Mesodermal cell (in vitro differentiated cells): ENCODE results near the gene DAB2.

ENCODE experiments used
- H3K27ac ChIP-seq: 2 replicates; pipeline ENCODE4 v1.7.0; 2013; ENCODE audit warnings: mild to moderate bottlenecking, low read depth, low read length, moderate library complexity; ENCODE audit not compliant: severe bottlenecking
- H3K36me3 ChIP-seq: 2 replicates; pipeline ENCODE4 v1.7.1; 2013; ENCODE audit warnings: mild to moderate bottlenecking, low read length, moderate library complexity; ENCODE audit not compliant: control insufficient read depth, insufficient read depth
- H3K4me1 ChIP-seq: one replicate; pipeline ENCODE4 v1.7.1; 2013; ENCODE audit warnings: mild to moderate bottlenecking, low read length; ENCODE audit not compliant: insufficient read depth, control insufficient read depth, poor library complexity, severe bottlenecking
- H3K4me3 ChIP-seq: 2 replicates; pipeline ENCODE4 v1.7.0; 2013; ENCODE audit warnings: low read length, control low read depth, mild to moderate bottlenecking; ENCODE audit not compliant: insufficient read depth, poor library complexity, severe bottlenecking; ENCODE audit errors: extremely low read depth
- H3K9me3 ChIP-seq: 2 replicates; pipeline ENCODE4 v1.7.1; 2013; ENCODE audit warnings: mild to moderate bottlenecking, low read length, moderate library complexity; ENCODE audit not compliant: control insufficient read depth
- WGBS, 2 experiments: methylation state at CpG; one replicate each; pipeline ENCODE4 v1.1.5; 2013; ENCODE audit warnings: missing lambda C conversion rate in 2 of 2; ENCODE audit not compliant: insufficient coverage in 2 of 2; 5-methylcytosine and 5-hydroxymethylcytosine counted together

DAB2 gene

GRCh38 chr5:39364367-39364766 lies 60.4 kb downstream of the DAB2 start, which contains the start of gene C9:
Gene C9, minus strand, starts transcription at chr5:39364495. Its CDS starts 31 bp downstream, at chr5:39364464.
- 67 to 80% methylated on average over 3 to 6 of the region's 6 CpGs for WGBS, 2 experiments
- Histone ChIP-seq H3K9me3 (no peaks in the 10 kb centered on the region), H3K27ac (no peak within 1 kb of the TSS), H3K36me3 (no peaks in the 10 kb centered on the region), H3K4me1 (no peaks in the 10 kb centered on the region), H3K4me3 (no peak within 1 kb of the TSS)

GRCh38 chr5:39363217-39363616 lies 61.6 kb downstream of the DAB2 start:
- no peaks in the 10 kb centered on the region for H3K36me3 ChIP-seq
- no peak overlapping the region for H3K4me3 ChIP-seq
- WGBS, 2 experiments = 88 to 89% methylated on average over 2 to 3 of the region's 4 CpGs
- no peaks in the 10 kb centered on the region for H3K9me3 ChIP-seq
- H3K27ac ChIP-seq = no peak overlapping the region
- H3K4me1 ChIP-seq = no peaks in the 10 kb centered on the region

GRCh38 chr5:39362646-39363045 lies 62.1 kb downstream of the DAB2 start:
- no peaks in the 10 kb centered on the region for H3K9me3 ChIP-seq
- WGBS, 2 experiments = 80 to 100% methylated on average over 3 to 6 of the region's 8 CpGs
- no peak overlapping the region for H3K4me3 ChIP-seq
- H3K4me1 ChIP-seq = no peaks in the 10 kb centered on the region
- no peaks in the 10 kb centered on the region for H3K36me3 ChIP-seq
- H3K27ac ChIP-seq = no peak overlapping the region

GRCh38 chr5:39361306-39361705 lies 63.5 kb downstream of the DAB2 start:
- Histone ChIP-seq H3K4me1 (no peaks in the 10 kb centered on the region), H3K36me3 (no peaks in the 10 kb centered on the region), H3K27ac (no peak overlapping the region), H3K9me3 (no peaks in the 10 kb centered on the region), H3K4me3 (no peak overlapping the region)
- 93 to 94% methylated on average over 2 to 3 of the region's 4 CpGs for WGBS, 2 experiments

GRCh38 chr5:39360471-39361111 lies 64.2 kb downstream of the DAB2 start:
- H3K9me3 ChIP-seq = no peaks in the 10 kb centered on the region
- no peaks in the 10 kb centered on the region for H3K4me1 ChIP-seq
- 100% methylated on average over 3 of the region's 5 CpGs; no CpG with 5 or more reads in 1 of the 2 experiments for WGBS, 2 experiments

GRCh38 chr5:39356263-39356662 lies 68.5 kb downstream of the DAB2 start:
- H3K4me1 ChIP-seq = no peaks in the 10 kb centered on the region
- 96 to 100% methylated on average over 1 to 3 of the region's 3 CpGs for WGBS, 2 experiments
- no peak overlapping the region for H3K27ac ChIP-seq
- peaks cover 9% of the 10 kb centered on the region for H3K9me3 ChIP-seq
- no peaks in the 10 kb centered on the region for H3K36me3 ChIP-seq
- H3K4me3 ChIP-seq = no peak overlapping the region

More at GRCh38 chr5:39360471-39361111, 64.2 kb downstream of the DAB2 start:
- no peaks in the 10 kb centered on the region for H3K36me3 ChIP-seq
- H3K27ac ChIP-seq = no peak overlapping the region
- H3K4me3 ChIP-seq = no peak overlapping the region

GRCh38 chr5:39355324-39355723 lies 69.5 kb downstream of the DAB2 start:
- WGBS, 2 experiments = 50% methylated on average over 1 of the region's 3 CpGs; no CpG with 5 or more reads in 1 of the 2 experiments
- H3K9me3 ChIP-seq = peaks cover 12% of the 10 kb centered on the region
- H3K4me1 ChIP-seq = no peaks in the 10 kb centered on the region
- no peak overlapping the region for H3K27ac ChIP-seq
- H3K36me3 ChIP-seq = no peaks in the 10 kb centered on the region
- no peak overlapping the region for H3K4me3 ChIP-seq

GRCh38 chr5:39353717-39354399 lies 70.9 kb downstream of the DAB2 start:
- peaks cover 12% of the 10 kb centered on the region for H3K9me3 ChIP-seq
- WGBS, 2 experiments = 63 to 86% methylated on average over 1 of the region's 1 CpG
- no peak overlapping the region for H3K4me3 ChIP-seq
- H3K4me1 ChIP-seq = no peaks in the 10 kb centered on the region
- no peak overlapping the region for H3K27ac ChIP-seq
- H3K36me3 ChIP-seq = no peaks in the 10 kb centered on the region

- H3K36me3 ChIP-seq = no peaks in the 10 kb centered on the region
- WGBS, 2 experiments = 100% methylated on average over 1 of the region's 1 CpG; no CpG with 5 or more reads in 1 of the 2 experiments
- no peak overlapping the region for H3K27ac ChIP-seq
- no peaks in the 10 kb centered on the region for H3K4me1 ChIP-seq
- no peak overlapping the region for H3K4me3 ChIP-seq
- peaks cover 12% of the 10 kb centered on the region for H3K9me3 ChIP-seq
Measured at GRCh38 chr5:39352951-39353350, 71.8 kb downstream of the DAB2 start.

GRCh38 chr5:39352170-39352569 lies 72.6 kb downstream of the DAB2 start:
- Histone ChIP-seq H3K36me3 (no peaks in the 10 kb centered on the region), H3K4me1 (no peaks in the 10 kb centered on the region), H3K27ac (no peak overlapping the region), H3K4me3 (no peak overlapping the region), H3K9me3 (peaks cover 12% of the 10 kb centered on the region)
- WGBS, 2 experiments = 93 to 100% methylated on average over 1 to 2 of the region's 2 CpGs

- Histone ChIP-seq H3K36me3 (no peaks in the 10 kb centered on the region), H3K27ac (no peak overlapping the region), H3K4me1 (no peaks in the 10 kb centered on the region), H3K4me3 (no peak overlapping the region), H3K9me3 (peaks cover 12% of the 10 kb centered on the region)
- 89 to 100% methylated on average over 4 of the region's 4 CpGs for WGBS, 2 experiments
Measured at GRCh38 chr5:39349484-39349883, 75.3 kb downstream of the DAB2 start.
